Progenitor cell of endocrine pancreas (in vitro differentiated cells): Measurements from ENCODE around the gene LMAN2. TPM values are rescaled to one million over a fixed set of nuclear protein-coding genes. Genes with fewer than 3 reads are reported as not detected.

Experiments
- DNase-seq: peaks from one replicate; pipeline ENCODE4 v3.0.0; 2021; ENCODE audit warnings: low spot score; ENCODE audit not compliant: unreplicated experiment
- H3K27ac Mint-ChIP-seq: 2 replicates; pipeline ENCODE4 v1.8.0; 2021; ENCODE audit warnings: mild to moderate bottlenecking, moderate library complexity, mixed read lengths
- H3K27me3 Mint-ChIP-seq: 2 replicates; pipeline ENCODE4 v1.8.0; 2021; ENCODE audit warnings: mixed read lengths
- H3K36me3 Mint-ChIP-seq: 2 replicates; pipeline ENCODE4 v1.8.0; 2022; ENCODE audit warnings: mixed read lengths; ENCODE audit not compliant: insufficient read depth
- H3K4me1 Mint-ChIP-seq: 2 replicates; pipeline ENCODE4 v1.8.0; 2021; ENCODE audit warnings: low read depth, mixed read lengths
- H3K4me3 Mint-ChIP-seq: 2 replicates; pipeline ENCODE4 v1.8.0; 2021; ENCODE audit warnings: low read depth, mild to moderate bottlenecking, moderate library complexity, mixed read lengths
- H3K9me3 Mint-ChIP-seq: 2 replicates; pipeline ENCODE4 v1.8.0; 2021; ENCODE audit warnings: low read depth, mixed read lengths
- total RNA-seq: library from RNA; stranded (reverse); gene quantifications from 2 replicates; pipeline ENCODE4 v1.2.1, GENCODE V29; 2021
- TF ChIP-seq, protein P1 (sequence below): fragments of 200-600 bp; sonication (generic); IDR thresholded peaks from one replicate; pipeline ENCODE4 v1.5.0; 2021; ENCODE audit warnings: antibody characterized with exemption, mild to moderate bottlenecking; ENCODE audit not compliant: unreplicated experiment

LMAN2 gene
- total RNA-seq, 1 donor from 2014 or later = 111 TPM

DNA sequence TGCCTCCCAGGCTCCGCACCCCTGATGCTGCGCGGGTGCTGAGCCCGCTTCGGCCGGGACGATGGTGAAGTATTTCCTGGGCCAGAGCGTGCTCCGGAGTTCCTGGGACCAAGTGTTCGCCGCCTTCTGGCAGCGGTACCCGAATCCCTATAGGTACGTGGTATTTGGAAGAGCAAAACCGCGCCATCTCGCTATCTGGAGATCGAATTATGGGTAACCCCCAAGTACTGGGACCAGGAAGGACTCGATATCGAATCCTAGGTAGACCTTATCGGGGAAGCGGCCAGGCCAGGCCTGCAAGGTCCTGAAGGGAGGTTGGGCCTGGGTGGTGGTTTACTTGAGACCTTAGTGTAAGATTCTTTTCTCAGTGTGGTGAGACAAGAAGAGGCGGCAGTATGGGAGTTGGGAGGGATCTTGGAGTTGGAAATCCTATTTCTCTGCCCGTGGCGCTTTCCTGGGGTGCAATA lies 47.5 kb downstream of the LMAN2 start:
- H3K36me3 Mint-ChIP-seq = peaks cover 4% of the 10 kb centered on the region
- H3K4me3 Mint-ChIP-seq = peak overlapping the region; percentile 92
- H3K27ac Mint-ChIP-seq = peak overlapping the region; percentile 93
- DNase-seq = no peak
- peaks cover 23% of the 10 kb centered on the region for H3K4me1 Mint-ChIP-seq
- no peaks in the 10 kb centered on the region for H3K9me3 Mint-ChIP-seq
- H3K27me3 Mint-ChIP-seq = no peaks in the 10 kb centered on the region
- TF ChIP-seq, protein P1, sequence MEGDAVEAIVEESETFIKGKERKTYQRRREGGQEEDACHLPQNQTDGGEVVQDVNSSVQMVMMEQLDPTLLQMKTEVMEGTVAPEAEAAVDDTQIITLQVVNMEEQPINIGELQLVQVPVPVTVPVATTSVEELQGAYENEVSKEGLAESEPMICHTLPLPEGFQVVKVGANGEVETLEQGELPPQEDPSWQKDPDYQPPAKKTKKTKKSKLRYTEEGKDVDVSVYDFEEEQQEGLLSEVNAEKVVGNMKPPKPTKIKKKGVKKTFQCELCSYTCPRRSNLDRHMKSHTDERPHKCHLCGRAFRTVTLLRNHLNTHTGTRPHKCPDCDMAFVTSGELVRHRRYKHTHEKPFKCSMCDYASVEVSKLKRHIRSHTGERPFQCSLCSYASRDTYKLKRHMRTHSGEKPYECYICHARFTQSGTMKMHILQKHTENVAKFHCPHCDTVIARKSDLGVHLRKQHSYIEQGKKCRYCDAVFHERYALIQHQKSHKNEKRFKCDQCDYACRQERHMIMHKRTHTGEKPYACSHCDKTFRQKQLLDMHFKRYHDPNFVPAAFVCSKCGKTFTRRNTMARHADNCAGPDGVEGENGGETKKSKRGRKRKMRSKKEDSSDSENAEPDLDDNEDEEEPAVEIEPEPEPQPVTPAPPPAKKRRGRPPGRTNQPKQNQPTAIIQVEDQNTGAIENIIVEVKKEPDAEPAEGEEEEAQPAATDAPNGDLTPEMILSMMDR = no peak

GRCh38 chr5:177303121-177303924 lies 48.1 kb downstream of the LMAN2 start, which contains the start of the genes PRELID1 and RAB24:
Gene PRELID1 (plus strand): TSS chr5:177303799. CDS start chr5:177303986, 187 bp downstream.
Gene RAB24 (minus strand): TSS chr5:177303719. CDS start chr5:177303288, 431 bp downstream.
- Mint-ChIP-seq H3K9me3 (no peaks in the 10 kb centered on the region), H3K36me3 (peaks cover 4% of the 10 kb centered on the region), H3K27me3 (no peaks in the 10 kb centered on the region), H3K27ac (peak within 1 kb of the TSS; percentile 93), H3K4me3 (peak within 1 kb of the TSS; percentile 92), H3K4me1 (peaks cover 24% of the 10 kb centered on the region)
- TF ChIP-seq, protein P1 = peak; percentile 45
- peak; percentile 92 for DNase-seq

DNA sequence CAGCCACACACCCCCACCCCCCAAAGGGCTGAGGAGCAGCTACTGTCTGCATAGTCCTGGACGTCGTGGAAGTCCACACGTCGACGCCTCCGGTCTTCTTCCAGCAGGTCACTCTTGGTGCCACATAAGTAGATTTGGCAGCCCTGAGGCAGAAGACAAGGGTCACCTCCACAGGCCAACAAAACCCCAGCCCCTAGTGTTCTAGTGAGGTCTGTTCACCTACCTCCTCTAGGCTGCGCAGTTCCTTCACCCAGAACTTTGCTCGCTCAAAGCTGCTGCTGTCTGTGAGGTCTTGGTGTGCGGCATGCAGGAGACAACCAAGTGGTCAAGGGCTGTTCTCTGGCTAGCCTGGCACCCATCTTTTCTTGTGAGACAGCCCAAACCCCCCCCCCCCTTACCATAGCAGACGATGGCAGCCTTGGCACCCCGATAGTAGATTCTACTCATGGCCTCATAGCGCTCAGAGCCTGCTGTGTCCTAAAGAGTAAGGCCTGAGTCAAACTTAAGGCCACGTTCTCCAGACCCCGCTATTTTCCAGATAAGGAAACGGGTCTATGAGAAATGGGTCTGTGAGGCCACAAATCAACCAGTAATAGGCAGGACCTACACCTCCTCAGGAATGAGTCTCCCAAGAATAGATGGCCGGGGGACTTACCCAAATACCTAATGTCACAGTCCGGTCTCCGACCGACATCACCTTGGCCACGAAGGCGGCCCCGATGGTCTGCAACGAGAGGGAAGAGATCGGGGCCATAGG lies 48.9 kb downstream of the LMAN2 start:
- H3K27me3 Mint-ChIP-seq = no peaks in the 10 kb centered on the region
- TF ChIP-seq, protein P1 = no peak
- H3K36me3 Mint-ChIP-seq = peaks cover 4% of the 10 kb centered on the region
- H3K4me3 Mint-ChIP-seq = peak overlapping the region; percentile 92
- H3K27ac Mint-ChIP-seq = peak overlapping the region; percentile 87
- no peaks in the 10 kb centered on the region for H3K9me3 Mint-ChIP-seq
- peaks cover 24% of the 10 kb centered on the region for H3K4me1 Mint-ChIP-seq
- DNase-seq = no peak

DNA sequence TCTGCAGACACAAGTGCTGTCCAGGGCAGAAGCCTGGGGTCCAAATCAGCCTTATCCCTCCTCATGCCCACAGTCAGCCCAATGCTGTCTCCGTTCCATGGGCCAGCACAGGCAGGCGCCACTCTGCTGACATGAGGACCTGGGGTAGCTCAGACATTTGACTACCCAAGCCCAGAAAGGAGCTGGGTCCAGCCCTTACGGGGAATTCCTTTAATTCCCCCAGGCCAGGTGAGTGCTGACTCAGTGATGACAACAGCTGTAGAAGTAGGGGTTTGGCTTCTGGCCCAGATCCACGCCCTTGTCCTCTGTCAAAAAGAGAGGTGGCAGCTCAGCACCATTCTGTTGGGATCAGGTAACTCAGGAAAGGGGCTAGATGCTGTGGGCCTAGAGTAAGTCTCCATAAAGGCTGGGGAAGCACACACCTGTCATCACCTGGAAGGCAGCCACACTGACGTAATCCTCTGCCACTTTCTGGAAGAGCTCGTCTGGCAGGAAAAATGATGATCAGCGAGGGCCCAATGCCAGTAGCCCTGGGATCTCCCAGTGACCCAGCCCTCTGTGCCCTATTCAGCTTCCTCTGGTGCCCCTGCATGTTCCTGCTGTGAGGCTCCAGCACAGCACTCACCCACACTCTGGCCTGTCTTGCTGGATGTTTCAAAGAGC lies 49.8 kb downstream of the LMAN2 start:
- H3K4me3 Mint-ChIP-seq = peak overlapping the region; percentile 92
- H3K27ac Mint-ChIP-seq = peak overlapping the region; percentile 87
- H3K9me3 Mint-ChIP-seq = no peaks in the 10 kb centered on the region
- H3K27me3 Mint-ChIP-seq = no peaks in the 10 kb centered on the region
- H3K4me1 Mint-ChIP-seq = peaks cover 24% of the 10 kb centered on the region
- H3K36me3 Mint-ChIP-seq = peaks cover 5% of the 10 kb centered on the region
- TF ChIP-seq, protein P1 = no peak
- DNase-seq = no peak

DNA sequence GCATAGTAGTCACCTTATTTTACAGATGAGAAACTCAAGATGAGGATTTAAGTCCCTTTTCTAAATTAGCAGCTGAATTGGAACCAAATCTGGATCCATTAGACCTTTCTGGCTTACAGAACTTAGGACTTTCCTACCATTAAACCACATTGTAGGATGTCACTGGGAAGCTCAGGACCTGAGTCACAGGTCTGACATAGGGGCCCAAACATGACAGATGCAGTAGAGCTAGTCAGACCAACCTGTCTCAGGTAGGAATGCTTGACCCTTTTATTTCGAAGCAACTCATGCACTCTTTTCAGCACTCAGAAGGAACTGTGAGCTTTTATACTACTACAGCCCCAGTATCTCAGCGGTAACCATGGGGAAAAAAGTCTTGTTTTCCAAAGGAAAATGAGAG lies 50.5 kb downstream of the LMAN2 start:
- no peak for DNase-seq
- TF ChIP-seq, protein P1 = no peak
- no peaks in the 10 kb centered on the region for H3K9me3 Mint-ChIP-seq
- H3K4me3 Mint-ChIP-seq = no peak overlapping the region
- peaks cover 5% of the 10 kb centered on the region for H3K36me3 Mint-ChIP-seq
- peak overlapping the region; percentile 4 for H3K27ac Mint-ChIP-seq
- no peaks in the 10 kb centered on the region for H3K27me3 Mint-ChIP-seq
- H3K4me1 Mint-ChIP-seq = peaks cover 24% of the 10 kb centered on the region
